H54 (cell line): Measurements from ENCODE around the gene PCDH12.
"Not testable (repeated sequence)": the region's sequence is repeated elsewhere in the genome, so short reads cannot be mapped to it uniquely, and the experiment has no call there.

Source experiments
- DNase-seq: peaks from one replicate; pipeline ENCODE4 v3.0.0; 2011; ENCODE audit warnings: low spot score, mixed read lengths; ENCODE audit not compliant: insufficient read length
- FAIRE-seq: peaks from 3 replicates; lab custom pipeline; 2011; peaks lifted over from hg19 to GRCh38; lab: Jason Lieb, UNC
- POLR2A ChIP-seq: IDR thresholded peaks from 2 replicates; pipeline ENCODE4 v1.6.1; 2011; ENCODE audit warnings: low read depth, mild to moderate bottlenecking, low read length

Gene PCDH12

DNA sequence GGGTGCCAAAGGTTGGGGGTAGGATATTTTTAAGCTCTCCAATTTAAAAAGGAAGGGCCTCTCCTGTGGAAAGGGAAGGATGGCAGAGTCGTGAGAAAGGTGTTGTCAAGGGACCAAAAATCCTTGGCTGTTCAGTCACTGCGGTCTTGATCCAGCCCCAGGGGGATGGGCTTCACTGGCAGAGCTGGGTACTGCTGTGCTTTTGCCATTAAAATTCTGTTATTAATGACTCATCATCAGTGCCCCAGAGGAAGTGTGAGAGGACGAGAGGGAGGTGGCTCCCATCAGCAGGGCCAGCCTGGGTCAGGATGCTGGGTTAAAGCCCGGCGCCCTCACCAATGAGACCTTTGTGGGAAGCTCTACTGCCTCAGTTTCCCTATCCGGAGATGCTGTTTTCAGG, 16.7 kb downstream of the PCDH12 start:
- FAIRE-seq: no peak
- DNase-seq: no peak
- no peak for TF ChIP-seq POLR2A

DNA sequence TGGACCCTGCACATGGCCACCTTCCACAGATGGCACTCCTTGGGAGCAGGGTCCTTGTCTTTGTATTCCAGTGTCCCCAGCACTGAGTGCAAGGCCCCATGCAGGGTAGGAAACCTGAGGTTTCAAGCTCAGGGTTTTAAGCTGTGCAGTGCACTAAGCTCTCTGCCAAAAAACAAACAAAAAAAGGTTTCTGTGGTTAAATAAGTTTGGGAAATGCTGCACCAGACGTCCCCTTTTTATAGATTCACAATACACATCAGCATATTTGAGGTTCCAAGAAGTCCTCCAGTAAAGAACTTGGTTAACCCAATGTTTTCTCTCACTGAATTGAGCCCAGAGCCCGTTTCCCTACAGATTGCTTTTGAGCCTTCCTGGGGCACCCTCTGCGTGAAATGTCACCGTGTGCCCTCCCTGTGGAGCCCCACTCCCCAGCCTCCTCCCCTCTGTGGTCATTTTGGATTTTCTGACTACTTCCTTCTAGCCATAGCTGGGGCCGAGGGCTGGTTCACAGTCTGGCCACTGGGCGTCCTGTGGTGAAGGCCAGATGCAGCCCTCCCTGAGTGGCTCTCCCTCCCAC, 17.2 kb downstream of the PCDH12 start:
- no peak for FAIRE-seq
- TF ChIP-seq POLR2A: no peak

GRCh38 chr5:141935538-141935937, 22.5 kb downstream of the PCDH12 start:
- no peak for DNase-seq

More for the DNA sequence above, 17.2 kb downstream of the PCDH12 start:
- no peak for DNase-seq

DNA sequence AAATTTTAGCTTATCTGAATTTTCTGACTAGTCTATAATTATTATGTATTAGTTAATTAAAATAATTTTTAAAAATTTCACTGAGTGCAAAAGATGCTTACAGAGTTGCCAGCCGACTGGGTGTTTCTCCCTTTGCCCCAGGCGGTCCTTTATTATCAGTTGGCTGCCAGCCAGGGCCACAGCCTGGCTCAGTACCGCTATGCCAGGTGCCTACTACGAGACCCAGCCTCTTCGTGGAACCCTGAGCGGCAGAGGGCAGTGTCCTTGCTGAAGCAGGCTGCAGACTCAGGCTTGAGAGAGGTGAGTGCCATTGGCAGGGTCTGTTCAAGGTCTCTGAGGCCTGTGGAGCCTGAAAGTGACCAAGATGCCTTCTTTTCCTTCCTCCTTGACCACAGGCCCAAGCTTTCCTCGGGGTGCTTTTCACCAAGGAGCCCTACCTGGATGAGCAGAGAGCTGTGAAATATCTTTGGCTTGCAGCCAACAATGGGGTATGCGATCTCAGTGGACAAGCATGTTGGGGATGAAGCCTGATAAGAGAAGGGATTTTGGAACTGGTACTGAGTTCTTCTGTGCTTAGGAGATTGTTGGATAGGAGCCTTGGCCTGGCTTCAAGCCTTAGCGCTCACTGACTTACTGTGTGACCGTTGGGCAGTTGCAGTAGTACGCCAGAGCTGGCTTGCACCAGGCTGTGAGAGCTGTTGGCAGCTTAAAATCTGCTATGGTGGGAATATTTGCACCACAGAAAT, 23.7 kb downstream of the PCDH12 start:
- no peak for DNase-seq
- TF ChIP-seq POLR2A: no peak
- FAIRE-seq: no peak

More at GRCh38 chr5:141935538-141935937, 22.5 kb downstream of the PCDH12 start:
- TF ChIP-seq POLR2A: no peak
- no peak for FAIRE-seq

DNA sequence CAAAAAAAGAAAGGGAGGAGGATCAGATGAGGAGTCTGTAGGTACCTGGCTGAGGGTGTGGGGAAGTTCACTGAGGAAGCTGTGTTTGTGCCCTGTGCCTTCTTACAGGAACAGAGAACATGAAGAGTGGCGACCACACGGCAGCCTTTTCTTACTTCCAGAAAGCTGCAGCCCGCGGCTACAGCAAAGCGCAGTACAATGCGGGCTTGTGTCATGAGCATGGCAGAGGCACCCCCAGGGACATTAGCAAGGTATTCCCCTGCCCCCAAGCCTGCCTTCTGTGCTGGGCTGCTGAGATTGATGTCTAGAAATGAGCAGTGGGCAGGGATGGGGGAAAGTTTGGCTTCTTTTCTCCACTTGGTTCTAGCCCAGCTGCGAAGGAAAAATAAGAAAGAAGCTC, 24.9 kb downstream of the PCDH12 start:
- TF ChIP-seq POLR2A: no peak
- no peak for DNase-seq
- FAIRE-seq: no peak

- TF ChIP-seq POLR2A: no peak
- no peak for DNase-seq
Observed at GRCh38 chr5:141931694-141932093, 26.3 kb downstream of the PCDH12 start.

DNA sequence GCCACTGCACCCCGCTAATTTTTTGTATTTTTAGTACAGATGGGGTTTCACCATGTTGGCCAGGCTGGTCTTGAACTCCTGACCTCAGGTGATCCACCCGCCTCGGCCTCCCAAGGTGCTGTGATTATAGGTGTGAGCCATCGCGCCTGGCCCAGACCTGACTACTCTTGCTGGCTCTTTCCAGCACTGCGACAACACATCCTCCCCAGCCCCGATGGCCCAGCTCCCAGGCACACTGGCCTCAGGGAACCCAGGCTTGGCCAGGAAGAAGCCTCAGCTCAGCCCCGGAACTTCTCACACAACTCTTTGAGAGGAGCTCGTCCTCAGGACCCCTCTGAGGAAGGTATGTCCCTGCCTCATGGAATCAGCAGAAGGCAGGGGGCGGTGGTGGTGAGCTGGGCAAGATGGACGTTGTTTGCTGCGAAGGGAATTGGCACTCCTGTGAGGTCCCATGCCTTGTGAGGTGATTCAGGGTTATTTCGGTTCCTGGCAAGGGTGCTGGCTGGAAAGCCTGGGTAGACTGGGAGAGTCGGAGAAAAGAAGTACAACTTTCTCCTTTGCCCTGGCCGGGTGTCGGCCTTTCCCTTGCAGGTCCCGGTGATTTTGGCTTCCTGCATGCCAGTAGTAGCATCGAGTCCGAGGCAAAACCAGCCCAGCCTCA, 28.5 kb downstream of the PCDH12 start:
- no peak for TF ChIP-seq POLR2A
- DNase-seq: no peak
- FAIRE-seq: no peak

More at GRCh38 chr5:141931694-141932093, 26.3 kb downstream of the PCDH12 start:
- no peak for FAIRE-seq

DNA sequence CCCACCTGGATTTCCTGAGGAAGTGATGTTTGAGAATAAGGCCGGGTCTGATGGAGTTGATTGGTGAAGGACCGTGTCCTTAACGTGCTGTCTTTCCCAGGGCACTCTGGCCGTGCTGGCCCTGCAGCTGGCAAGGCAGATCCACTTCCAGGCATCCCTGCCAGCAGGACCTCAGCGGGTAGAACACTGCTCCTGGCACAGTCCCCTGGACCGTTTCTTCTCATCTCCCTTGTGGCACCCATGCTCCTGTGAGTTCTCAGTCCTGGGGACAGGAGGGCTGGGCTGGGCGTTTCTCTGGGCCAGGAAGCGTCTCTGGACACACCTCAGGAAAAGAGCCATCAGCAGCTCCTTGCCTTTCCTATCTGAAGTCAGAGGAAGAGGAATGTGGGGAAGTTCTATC, 30.0 kb downstream of the PCDH12 start:
- DNase-seq: no peak
- TF ChIP-seq POLR2A: no peak
- no peak for FAIRE-seq

GRCh38 chr5:141926434-141926833, 31.6 kb downstream of the PCDH12 start:
- FAIRE-seq: no peak

GRCh38 chr5:141923448-141924313, 34.3 kb downstream of the PCDH12 start, which contains the start of gene DELE1:
Gene DELE1, plus strand, starts transcription at chr5:141923871. Its CDS starts 71 bp downstream, at chr5:141923942.
- peak; percentile 94 for DNase-seq
- peak; percentile 76; the same call in 1 of the 2 replicates for TF ChIP-seq POLR2A
- FAIRE-seq: no peak

More at GRCh38 chr5:141926434-141926833, 31.6 kb downstream of the PCDH12 start:
- no peak for DNase-seq
- no peak for TF ChIP-seq POLR2A

GRCh38 chr5:141922827-141923447, 35.1 kb downstream of the PCDH12 start:
- FAIRE-seq, DNase-seq: not testable (repeated sequence)

DNA sequence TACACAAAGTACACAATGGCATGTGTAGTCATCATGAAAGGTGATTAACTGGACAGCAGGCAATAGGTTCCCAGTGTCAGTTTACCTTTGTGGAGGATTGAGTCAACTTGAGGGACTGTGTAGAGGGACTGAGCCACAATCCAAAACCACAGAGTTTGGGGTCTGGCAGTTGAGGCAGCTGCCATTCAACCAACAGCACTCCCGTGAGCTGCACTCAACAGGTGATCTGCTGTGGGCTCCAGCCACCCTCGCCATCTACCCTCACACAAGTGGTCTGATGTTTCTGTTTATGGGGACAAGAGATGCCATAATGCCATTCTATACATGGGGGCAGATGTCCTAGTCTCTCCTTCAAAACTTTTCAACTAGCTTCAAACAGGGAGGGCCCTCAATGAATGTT, 37.2 kb downstream of the PCDH12 start:
- FAIRE-seq: no peak
- DNase-seq: no peak
- no peak for TF ChIP-seq POLR2A
